SU-DHL-6 (cell line): ENCODE results near the gene OR2H1.

ENCODE experiments used
- H2AFZ ChIP-seq: fragments of 200-600 bp; sonication (generic); 2 replicates; pipeline ENCODE4 v1.6.1; 2014; ENCODE audit warnings: low read depth, mild to moderate bottlenecking, moderate library complexity, mixed read lengths, antibody characterized with exemption, low read length; ENCODE audit not compliant: severe bottlenecking
- H3F3A ChIP-seq: fragments of 200-600 bp; shearing (Covaris generic); 2 replicates; pipeline ENCODE4 v1.6.0; 2016; ENCODE audit warnings: antibody characterized with exemption, mild to moderate bottlenecking; ENCODE audit not compliant: insufficient read depth
- H3K27ac ChIP-seq: fragments of 200-600 bp; sonication (generic); 2 replicates; pipeline ENCODE4 v1.5.1; 2016; ENCODE audit warnings: low read depth, mild to moderate bottlenecking, low read length, moderate library complexity, mixed read lengths
- H3K27me3 ChIP-seq: fragments of 200-600 bp; sonication (generic), shearing (Covaris generic); 2 replicates; pipeline ENCODE4 v1.6.0; 2014; ENCODE audit warnings: mild to moderate bottlenecking, low read length
- H3K36me3 ChIP-seq: fragments of 200-600 bp; sonication (generic); 2 replicates; pipeline ENCODE4 v1.6.1; 2014; ENCODE audit warnings: mild to moderate bottlenecking, low read length, mixed read lengths
- H3K4me2 ChIP-seq: fragments of 300-600, 200-600 bp; shearing (Covaris generic), sonication (generic); 2 replicates; pipeline ENCODE4 v1.6.0; 2014; ENCODE audit warnings: low read length, low read depth, mild to moderate bottlenecking; ENCODE audit not compliant: poor library complexity, severe bottlenecking
- H3K4me3 ChIP-seq: fragments of 200-600 bp; sonication (generic); 2 replicates; pipeline ENCODE4 v1.5.1; 2014; ENCODE audit warnings: antibody characterized with exemption, low read length, mild to moderate bottlenecking, mixed read lengths; ENCODE audit not compliant: insufficient read depth, poor library complexity, severe bottlenecking
- H3K79me2 ChIP-seq: fragments of 200-600 bp; sonication (generic); 2 replicates; pipeline ENCODE4 v1.6.1; 2014; ENCODE audit warnings: mild to moderate bottlenecking, low read length, moderate library complexity; ENCODE audit not compliant: insufficient read depth
- H3K9ac ChIP-seq: fragments of 200-600 bp; sonication (generic); 2 replicates; pipeline ENCODE4 v1.7.0; 2014; ENCODE audit warnings: mild to moderate bottlenecking, low read length
- H3K9me2 ChIP-seq: fragments of 200-600 bp; sonication (generic); replicated peaks from 2 replicates; pipeline ENCODE4 v1.6.1; 2014; ENCODE audit warnings: low read length; ENCODE audit not compliant: insufficient read depth
- H3K9me3 ChIP-seq: fragments of 200-600 bp; sonication (generic); 2 replicates; pipeline ENCODE4 v1.6.1; 2014; ENCODE audit warnings: low read length, mixed read lengths; ENCODE audit not compliant: insufficient read depth
- H4K20me1 ChIP-seq: fragments of 200-600 bp; sonication (generic); 2 replicates; pipeline ENCODE4 v1.6.1; 2014; ENCODE audit warnings: low read depth, mild to moderate bottlenecking, antibody characterized with exemption, low read length, moderate library complexity, mixed read lengths
- EZH2phosphoT487 ChIP-seq: fragments of 200-600 bp; sonication (generic), shearing (Covaris generic); conservative IDR thresholded peaks from 2 replicates; pipeline ENCODE4 v1.6.1; 2018; ENCODE audit warnings: mild to moderate bottlenecking, antibody characterized with exemption, low read length, moderate library complexity, mixed read lengths
- TF ChIP-seq, protein P1 (sequence below): fragments of 200-600 bp; sonication (generic); IDR thresholded peaks from one replicate; pipeline ENCODE4 v1.5.1; 2017; ENCODE audit warnings: antibody characterized with exemption, mild to moderate bottlenecking, low read length, moderate library complexity; ENCODE audit not compliant: insufficient read depth, poor library complexity, severe bottlenecking

The OR2H1 gene

DNA sequence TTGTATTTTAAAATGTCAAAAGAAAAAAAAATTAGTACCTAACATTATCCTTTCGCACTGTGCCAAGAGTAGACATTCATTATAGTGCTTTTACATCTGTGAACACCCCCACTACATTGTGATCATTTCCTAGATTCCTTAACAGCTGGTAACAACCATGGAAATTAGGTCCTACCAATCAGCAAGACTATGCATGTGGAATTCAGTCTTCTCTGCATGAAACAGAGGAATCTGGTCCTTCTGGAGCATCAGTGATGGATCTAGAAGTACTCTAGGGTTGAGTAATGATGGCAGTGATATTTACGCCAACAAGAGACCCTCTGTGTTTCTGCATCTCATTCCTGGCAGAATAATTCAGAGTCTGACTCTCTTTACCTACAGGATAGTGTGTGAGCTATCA is 32.8 kb upstream of the OR2H1 start:
- no peaks in the 10 kb centered on the region for H3K9me3 ChIP-seq
- H3K4me3 ChIP-seq, result no peak overlapping the region
- H3K36me3 ChIP-seq, result no peaks in the 10 kb centered on the region
- no peaks in the 10 kb centered on the region; the same call in 1 of the 2 replicates for H4K20me1 ChIP-seq
- H3F3A ChIP-seq, result no peaks in the 10 kb centered on the region
- no peak overlapping the region for H2AFZ ChIP-seq
- 0 out of 2 replicates have a peak, but pooled peaks cover 3% of the 10 kb centered on the region for H3K27me3 ChIP-seq
- H3K79me2 ChIP-seq, result no peaks in the 10 kb centered on the region
- no peak overlapping the region for H3K9ac ChIP-seq
- TF ChIP-seq EZH2phosphoT487, result no peak
- TF ChIP-seq, protein P1, sequence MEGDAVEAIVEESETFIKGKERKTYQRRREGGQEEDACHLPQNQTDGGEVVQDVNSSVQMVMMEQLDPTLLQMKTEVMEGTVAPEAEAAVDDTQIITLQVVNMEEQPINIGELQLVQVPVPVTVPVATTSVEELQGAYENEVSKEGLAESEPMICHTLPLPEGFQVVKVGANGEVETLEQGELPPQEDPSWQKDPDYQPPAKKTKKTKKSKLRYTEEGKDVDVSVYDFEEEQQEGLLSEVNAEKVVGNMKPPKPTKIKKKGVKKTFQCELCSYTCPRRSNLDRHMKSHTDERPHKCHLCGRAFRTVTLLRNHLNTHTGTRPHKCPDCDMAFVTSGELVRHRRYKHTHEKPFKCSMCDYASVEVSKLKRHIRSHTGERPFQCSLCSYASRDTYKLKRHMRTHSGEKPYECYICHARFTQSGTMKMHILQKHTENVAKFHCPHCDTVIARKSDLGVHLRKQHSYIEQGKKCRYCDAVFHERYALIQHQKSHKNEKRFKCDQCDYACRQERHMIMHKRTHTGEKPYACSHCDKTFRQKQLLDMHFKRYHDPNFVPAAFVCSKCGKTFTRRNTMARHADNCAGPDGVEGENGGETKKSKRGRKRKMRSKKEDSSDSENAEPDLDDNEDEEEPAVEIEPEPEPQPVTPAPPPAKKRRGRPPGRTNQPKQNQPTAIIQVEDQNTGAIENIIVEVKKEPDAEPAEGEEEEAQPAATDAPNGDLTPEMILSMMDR, result no peak
- H3K27ac ChIP-seq, result no peak overlapping the region
- H3K4me2 ChIP-seq, result no peak overlapping the region
- H3K9me2 ChIP-seq, result no peaks in the 10 kb centered on the region

DNA sequence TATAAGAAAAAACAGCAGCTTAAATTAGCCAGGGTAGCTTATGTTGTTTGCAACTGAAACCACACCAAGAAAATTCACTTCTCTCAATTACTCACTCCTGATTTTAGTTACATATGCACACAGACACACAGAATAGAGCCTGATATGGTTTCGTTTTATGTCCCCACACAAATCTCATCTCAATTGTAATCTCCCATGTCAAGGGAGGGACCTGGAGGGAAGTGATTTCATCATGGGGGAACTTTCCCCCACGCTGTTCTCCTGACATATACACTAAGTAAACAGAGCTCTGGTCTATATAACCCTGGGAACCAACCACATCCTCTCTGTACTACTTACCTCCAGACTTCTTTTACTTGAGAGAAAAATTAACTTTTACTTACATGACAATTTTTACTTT is 32.4 kb upstream of the OR2H1 start:
- no peaks in the 10 kb centered on the region for H3K79me2 ChIP-seq
- H3K36me3 ChIP-seq, result no peaks in the 10 kb centered on the region
- H3K9me3 ChIP-seq, result no peaks in the 10 kb centered on the region
- H3K9ac ChIP-seq, result no peak overlapping the region
- no peak overlapping the region for H3K4me2 ChIP-seq
- no peak overlapping the region for H3K27ac ChIP-seq
- H4K20me1 ChIP-seq, result no peaks in the 10 kb centered on the region; the same call in 1 of the 2 replicates
- H3K9me2 ChIP-seq, result no peaks in the 10 kb centered on the region
- no peak for TF ChIP-seq EZH2phosphoT487
- TF ChIP-seq, protein P1, result no peak
- no peak overlapping the region for H2AFZ ChIP-seq
- H3K4me3 ChIP-seq, result no peak overlapping the region
- H3F3A ChIP-seq, result no peaks in the 10 kb centered on the region
- H3K27me3 ChIP-seq, result 0 out of 2 replicates have a peak, but pooled peaks cover 3% of the 10 kb centered on the region

DNA sequence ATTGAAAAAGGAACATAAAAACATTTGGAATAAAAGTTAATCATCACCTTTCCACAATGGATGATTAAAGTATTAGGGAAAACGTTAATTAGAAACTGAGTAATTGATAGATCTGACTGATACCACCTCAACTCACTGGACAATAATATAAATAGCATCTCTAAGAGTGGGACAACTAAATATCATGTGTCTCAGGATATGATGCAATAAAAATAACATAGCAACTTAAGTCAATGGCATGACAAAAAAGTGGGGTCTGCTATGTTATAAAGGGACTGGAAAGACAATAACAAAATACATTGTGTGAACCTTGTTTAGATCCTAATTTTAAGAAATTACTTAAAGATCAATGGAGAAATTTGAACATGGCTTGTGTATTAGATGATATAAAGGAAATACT is 31.9 kb upstream of the OR2H1 start:
- Histone ChIP-seq H3K27me3 (0 out of 2 replicates have a peak, but pooled peaks cover 3% of the 10 kb centered on the region), H3K79me2 (no peaks in the 10 kb centered on the region), H3K36me3 (no peaks in the 10 kb centered on the region), H4K20me1 (no peaks in the 10 kb centered on the region; the same call in 1 of the 2 replicates), H3K9me2 (no peaks in the 10 kb centered on the region), H3F3A (no peaks in the 10 kb centered on the region), H3K4me2 (no peak overlapping the region), H3K4me3 (no peak overlapping the region), H2AFZ (no peak overlapping the region), H3K9me3 (no peaks in the 10 kb centered on the region), H3K9ac (no peak overlapping the region), H3K27ac (no peak overlapping the region)
- TF ChIP-seq, protein P1, result no peak
- no peak for TF ChIP-seq EZH2phosphoT487
